ENCODE measurements around the gene URAD. TPM values are rescaled to one million over a fixed set of nuclear protein-coding genes. Genes with fewer than 3 reads are reported as not detected.

URAD gene
- polyA plus RNA-seq, 6 donors from 2014 or later, result not detected

Other genes with a start within 250 kb of the URAD start
- not detected for gene GSX1, start 196.2 kb downstream of the URAD start, polyA plus RNA-seq (ENCODE audit: low read depth in 6 of 6)
- not detected for gene PDX1, start 68.7 kb downstream of the URAD start, polyA plus RNA-seq (ENCODE audit: low read depth in 6 of 6)
- gene CDX2, start 19.4 kb downstream of the URAD start, polyA plus RNA-seq (ENCODE audit: low read depth in 6 of 6), result not detected
- gene FLT3, start 111.9 kb upstream of the URAD start, polyA plus RNA-seq (ENCODE audit: low read depth in 6 of 6), result under 1 TPM in 3 of 6 donors, not detected in 3; 0.08 to 0.47 (median 0.36) TPM
- gene PAN3, start 149.9 kb upstream of the URAD start, polyA plus RNA-seq (ENCODE audit: low read depth in 6 of 6), result 10 to 100 TPM in 1 of 6 donors, 1 to 10 TPM in 5; 6.3 to 11.2 (median 7.5) TPM

All from naive B cell (primary cell).